Measurements from ENCODE around the gene RDH16. TPM values are rescaled to one million over a fixed set of nuclear protein-coding genes. Genes with fewer than 3 reads are reported as not detected.
"Not testable (repeated sequence)": the region's sequence is repeated elsewhere in the genome, so short reads cannot be mapped to it uniquely, and the experiment has no call there.

RDH16 gene
- total RNA-seq, 2 donors from 2014 or later, result 0.16 to 0.44 TPM

- H3K27me3 ChIP-seq, result no peaks in the 10 kb centered on the region
- H3K4me1 ChIP-seq, result no peaks in the 10 kb centered on the region
- no peak for TF ChIP-seq CTCF (IDR thresholded peaks at IDR 0.05)
- H3K9ac ChIP-seq (ENCODE audit: low read depth in 2 of 2, low read length in 2 of 2), result no peak overlapping the region
- no peaks in the 10 kb centered on the region for H3K36me3 ChIP-seq
- no peak for DNase-seq
- no peaks in the 10 kb centered on the region for H3K9me3 ChIP-seq
- intact Hi-C loops (cut with DNase I), result no loop called here
- no peak overlapping the region for H3K27ac ChIP-seq
- H3K4me3 ChIP-seq, result no peak overlapping the region
Measured at GRCh38 chr12:56914724-56915123, 42.7 kb downstream of the RDH16 start.

GRCh38 chr12:56914256-56914655 lies 43.2 kb downstream of the RDH16 start:
- H3K4me3 ChIP-seq, result no peak overlapping the region
- no peak overlapping the region for H3K27ac ChIP-seq
- H3K9ac ChIP-seq (ENCODE audit: low read depth in 2 of 2, low read length in 2 of 2), result no peak overlapping the region
- no peaks in the 10 kb centered on the region for H3K36me3 ChIP-seq
- no peaks in the 10 kb centered on the region for H3K4me1 ChIP-seq
- no peak for TF ChIP-seq CTCF (IDR thresholded peaks at IDR 0.05)
- H3K27me3 ChIP-seq, result no peaks in the 10 kb centered on the region
- no peak for DNase-seq
- peaks cover 4% of the 10 kb centered on the region for H3K9me3 ChIP-seq
- intact Hi-C loops (cut with DNase I), result no loop called here

GRCh38 chr12:56909403-56909802 lies 48.0 kb downstream of the RDH16 start:
- intact Hi-C loops (cut with DNase I); H3K27ac ChIP-seq; H3K4me3 ChIP-seq; H3K36me3 ChIP-seq; H3K9me3 ChIP-seq; H3K9ac ChIP-seq (ENCODE audit: low read depth in 2 of 2, low read length in 2 of 2); DNase-seq; H3K4me1 ChIP-seq; H3K27me3 ChIP-seq: not testable (repeated sequence)

- Histone ChIP-seq H3K9ac (ENCODE audit: low read depth in 2 of 2, low read length in 2 of 2) (no peak overlapping the region), H3K9me3 (peaks cover 6% of the 10 kb centered on the region), H3K27ac (no peak overlapping the region), H3K27me3 (no peaks in the 10 kb centered on the region), H3K36me3 (no peaks in the 10 kb centered on the region), H3K4me3 (no peak overlapping the region), H3K4me1 (no peaks in the 10 kb centered on the region)
- no peak for DNase-seq
- intact Hi-C loops (cut with DNase I), result no loop called here
- TF ChIP-seq CTCF (IDR thresholded peaks at IDR 0.05), result no peak
Measured at GRCh38 chr12:56908136-56908535, 49.3 kb downstream of the RDH16 start.

GRCh38 chr12:56905852-56906251 lies 51.6 kb downstream of the RDH16 start:
- peaks cover 6% of the 10 kb centered on the region for H3K9me3 ChIP-seq
- no peak for TF ChIP-seq CTCF (IDR thresholded peaks at IDR 0.05)

GRCh38 chr12:56903374-56903773 lies 54.0 kb downstream of the RDH16 start:
- TF ChIP-seq CTCF (IDR thresholded peaks at IDR 0.05), result no peak
- intact Hi-C loops (cut with DNase I), result no loop called here
- H3K4me1 ChIP-seq, result no peaks in the 10 kb centered on the region
- no peaks in the 10 kb centered on the region for H3K27me3 ChIP-seq
- no peak for DNase-seq
- H3K36me3 ChIP-seq, result no peaks in the 10 kb centered on the region
- H3K4me3 ChIP-seq, result no peak overlapping the region
- no peaks in the 10 kb centered on the region for H3K9me3 ChIP-seq
- no peak overlapping the region for H3K9ac ChIP-seq (ENCODE audit: low read depth in 2 of 2, low read length in 2 of 2)
- no peak overlapping the region for H3K27ac ChIP-seq

More at GRCh38 chr12:56905852-56906251, 51.6 kb downstream of the RDH16 start:
- Histone ChIP-seq H3K4me3 (no peak overlapping the region), H3K4me1 (no peaks in the 10 kb centered on the region), H3K9ac (ENCODE audit: low read depth in 2 of 2, low read length in 2 of 2) (no peak overlapping the region), H3K36me3 (no peaks in the 10 kb centered on the region), H3K27ac (no peak overlapping the region), H3K27me3 (no peaks in the 10 kb centered on the region)
- no peak for DNase-seq
- intact Hi-C loops (cut with DNase I), result no loop called here

Other genes starting within 250 kb of the RDH16 start
- gene NACA, start 232.3 kb downstream of the RDH16 start, total RNA-seq, result 100 to 1,000 TPM; 622 to 763 TPM
- 10 to 100 TPM in 1 of 2 donors, 1 to 10 TPM in 1; 6.5 to 18.6 TPM for gene PRIM1, start 205.3 kb downstream of the RDH16 start, total RNA-seq
- gene HSD17B6, start 194.3 kb downstream of the RDH16 start, total RNA-seq, result 1 to 10 TPM; 2.0 to 5.8 TPM
- not detected for gene SDR9C7, start 23.2 kb downstream of the RDH16 start, total RNA-seq
- 1 to 10 TPM; 3.7 to 5.7 TPM for gene ZBTB39, start 48.9 kb upstream of the RDH16 start, total RNA-seq
- 1 to 10 TPM; 1.9 TPM for gene TAC3, start 58.9 kb upstream of the RDH16 start, total RNA-seq
- 100 to 1,000 TPM; 261 to 273 TPM for gene MYO1A, start 92.5 kb upstream of the RDH16 start, total RNA-seq
- 10 to 100 TPM in 1 of 2 donors, 1 to 10 TPM in 1; 7.3 to 21.1 TPM for gene NEMP1, start 121.2 kb upstream of the RDH16 start, total RNA-seq
- 1 to 10 TPM; 4.8 to 7.0 TPM for gene NAB2, start 131.5 kb upstream of the RDH16 start, total RNA-seq
- gene STAT6, start 153.8 kb upstream of the RDH16 start, total RNA-seq, result 100 to 1,000 TPM; 161 to 181 TPM
- gene LRP1, start 170.9 kb upstream of the RDH16 start, total RNA-seq, result 100 to 1,000 TPM; 107 to 123 TPM
- gene LRP1-AS, start 190.0 kb upstream of the RDH16 start, total RNA-seq, result not detected